Stimulated activated CD8-positive, alpha-beta memory T cell treated with anti-CD3 and anti-CD28 coated beads, Interleukin-12 subunit alpha, Interleukin-12 subunit beta, amount 100 ng/mL, for 24 hours (primary cell): ENCODE results near the gene IPPK.

Experiments
- DNase-seq: peaks from one replicate; pipeline ENCODE4 v3.0.0-alpha.2; 2020; ENCODE audit errors: extremely low read depth

IPPK gene

DNA sequence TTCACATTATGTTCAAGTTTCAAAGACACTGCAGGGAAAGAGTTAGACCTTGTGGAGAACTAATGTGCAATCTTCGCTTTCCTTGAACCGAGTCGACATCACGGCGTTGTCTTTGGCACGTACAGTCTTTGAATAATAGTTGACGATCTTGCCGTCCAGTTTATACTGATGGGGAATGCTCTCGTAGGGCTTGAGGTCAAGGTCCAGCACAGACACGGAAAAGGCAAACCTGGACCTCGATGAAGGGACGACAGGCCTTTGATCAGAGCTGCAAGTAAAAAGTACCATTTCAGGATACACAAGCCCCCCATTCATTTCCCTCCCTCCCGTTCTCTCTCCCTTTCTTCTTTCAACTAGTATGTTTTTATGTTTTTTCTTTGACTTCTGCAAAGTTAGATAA lies 54.1 kb downstream of the IPPK start:
- no peak for DNase-seq

DNA sequence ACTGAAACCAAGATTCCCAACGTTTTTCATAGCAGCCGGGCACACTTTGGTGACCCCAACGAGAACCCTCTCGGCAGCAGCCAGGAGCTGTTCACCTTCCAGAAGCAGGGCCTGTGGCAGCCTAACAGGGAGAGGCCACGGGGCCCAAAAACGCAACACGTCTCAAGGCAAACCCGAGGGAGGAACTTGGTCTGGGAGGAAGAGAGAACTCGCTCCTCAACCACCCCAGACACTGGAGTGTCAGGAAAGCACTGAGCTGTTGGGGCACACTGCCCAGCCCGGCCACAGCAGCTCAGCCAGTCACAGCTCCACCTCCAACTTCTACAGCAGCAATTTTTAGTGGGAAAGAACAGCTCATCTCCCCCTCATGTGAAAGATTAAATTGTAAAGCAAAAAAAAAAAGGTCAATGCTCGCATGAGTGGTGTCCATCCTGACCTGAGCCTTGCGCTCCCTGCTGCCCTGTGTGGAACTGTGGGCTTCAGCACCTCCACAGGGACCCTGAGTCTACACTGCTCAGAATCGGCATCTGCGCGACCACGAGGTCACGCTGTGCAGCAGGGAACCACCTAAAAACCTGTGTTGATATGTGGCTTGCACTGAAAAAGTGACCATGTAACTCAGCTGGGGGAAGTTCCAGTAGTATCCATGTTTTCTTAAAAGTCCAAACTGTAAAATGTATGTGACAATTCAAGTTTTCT lies 55.0 kb downstream of the IPPK start:
- no peak for DNase-seq

DNA sequence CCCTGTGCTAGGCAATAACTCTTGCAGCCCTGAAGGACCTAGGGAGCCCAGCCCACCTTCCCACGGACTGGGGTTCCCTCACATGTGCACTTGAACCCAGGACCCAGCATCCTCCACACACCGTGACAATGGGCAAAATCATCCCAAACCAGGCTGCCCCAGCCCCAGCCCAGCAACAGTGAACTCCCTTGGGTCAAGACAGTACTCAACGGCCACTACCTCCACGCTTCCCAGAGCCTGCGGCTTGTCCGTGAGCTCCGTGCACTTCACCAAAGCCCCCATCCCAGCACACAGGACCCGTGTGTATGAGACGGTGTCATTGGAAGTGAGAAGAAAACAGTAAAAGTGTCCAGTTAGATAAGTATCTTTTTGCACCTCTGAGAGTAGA lies 55.8 kb downstream of the IPPK start:
- no peak for DNase-seq

DNA sequence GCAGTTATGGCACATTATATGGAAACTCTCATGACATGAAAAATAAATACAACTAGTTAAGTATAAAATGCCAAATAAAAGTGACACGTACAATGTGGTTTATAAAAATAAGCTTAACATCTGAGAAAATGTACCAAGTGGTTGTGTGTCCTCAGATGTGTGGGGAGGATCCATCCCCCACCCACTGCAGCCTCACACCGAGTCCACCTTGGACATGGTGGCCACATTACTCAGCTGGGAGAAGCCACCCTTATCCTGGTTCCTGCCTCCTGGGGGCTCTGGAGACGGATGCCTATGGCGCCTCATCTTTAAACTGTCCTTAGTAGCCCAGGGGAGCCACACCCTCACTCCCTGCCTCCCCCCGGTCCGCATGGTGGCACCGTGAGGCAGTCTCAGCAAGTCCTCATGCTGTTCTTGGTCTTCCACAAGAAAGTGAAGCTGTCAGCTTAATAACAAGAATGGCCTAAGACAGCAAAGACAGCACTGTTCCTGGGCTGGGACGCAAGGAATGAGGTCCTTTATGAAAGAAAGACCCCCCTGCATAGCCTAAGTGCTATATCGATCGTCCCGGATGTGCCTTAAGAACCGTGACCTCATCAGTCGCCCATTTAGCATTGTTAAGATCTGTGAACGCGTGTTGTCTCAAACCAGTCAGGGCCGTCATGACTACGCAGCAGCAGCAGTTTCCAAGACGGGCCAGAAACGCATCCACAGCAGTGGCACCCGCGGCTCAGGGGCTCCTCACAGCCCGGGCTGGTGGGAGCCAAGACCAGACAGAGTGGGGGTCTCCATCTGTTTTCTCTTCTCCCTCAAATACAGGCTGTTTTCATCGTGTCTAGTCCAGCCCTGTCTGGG lies 56.4 kb downstream of the IPPK start:
- no peak for DNase-seq

DNA sequence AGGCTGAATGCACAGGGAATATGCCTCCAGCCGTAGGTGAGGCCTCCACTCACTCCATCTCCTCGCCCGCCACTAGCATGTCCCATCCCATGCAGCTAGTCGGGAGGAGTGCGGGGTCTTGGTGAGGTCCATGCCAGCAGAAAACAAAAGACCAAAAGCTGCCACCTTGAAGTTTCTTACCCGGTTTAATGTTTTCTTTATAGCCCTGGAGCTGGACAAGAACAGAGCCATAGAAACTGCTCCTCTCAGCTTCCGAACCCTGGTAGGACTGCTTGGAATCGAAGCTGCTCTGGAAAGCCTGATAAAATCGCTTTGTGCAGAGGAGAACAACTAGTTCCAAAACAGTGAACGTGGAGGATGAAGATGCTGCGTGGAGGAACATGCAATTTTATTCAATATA lies 57.1 kb downstream of the IPPK start:
- no peak for DNase-seq

DNA sequence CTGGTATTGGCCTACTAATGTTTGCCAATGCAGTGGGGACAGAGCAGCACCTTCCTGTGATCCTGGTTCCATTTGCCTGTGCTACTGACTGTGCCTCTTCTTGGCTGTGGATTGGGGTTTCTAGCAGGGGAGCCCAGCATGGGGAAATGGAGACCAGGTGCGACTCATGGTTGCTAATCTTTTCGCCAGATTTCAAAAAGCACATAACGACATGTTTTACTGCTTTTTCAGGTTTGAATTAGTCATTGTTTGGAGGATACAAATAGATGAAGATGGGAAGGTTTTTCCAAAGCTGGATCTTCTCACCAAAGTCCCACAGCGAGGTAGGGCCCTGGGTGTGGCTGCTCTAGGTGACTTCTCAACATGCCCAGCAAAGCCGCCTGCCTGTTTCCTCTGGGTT lies 57.6 kb downstream of the IPPK start:
- DNase-seq = no peak

DNA sequence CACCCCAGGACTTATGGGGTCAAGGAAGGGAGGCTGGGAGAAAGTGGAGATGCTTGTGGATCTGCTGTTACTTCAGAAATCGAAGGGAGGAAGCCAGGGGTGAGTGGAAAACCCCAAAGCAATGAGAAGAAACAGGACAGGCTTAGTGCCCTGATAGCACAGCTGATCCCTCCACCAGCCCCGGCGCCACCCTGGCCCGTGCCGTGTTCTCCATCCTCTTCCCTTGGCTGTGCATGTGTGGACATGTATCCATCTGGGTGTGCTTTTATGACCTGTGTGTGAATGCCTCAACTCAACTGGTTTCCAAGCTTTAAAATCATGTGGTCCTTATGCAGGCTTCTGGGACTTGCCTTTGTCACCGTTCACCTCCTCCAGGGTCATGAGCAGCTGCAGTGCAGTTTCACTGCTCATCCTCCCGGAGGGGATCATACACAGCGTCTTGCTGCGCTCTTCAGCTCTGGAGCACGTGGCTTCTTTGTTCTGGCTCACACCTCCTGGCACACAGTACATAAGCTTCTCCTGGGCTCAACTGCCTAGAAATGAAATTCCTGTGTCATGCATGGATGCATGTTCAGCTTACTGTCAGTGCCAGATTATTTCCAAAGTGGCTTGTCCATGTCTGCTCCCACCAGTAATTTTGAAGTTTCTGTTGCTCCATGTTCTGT lies 58.2 kb downstream of the IPPK start:
- DNase-seq = no peak

DNA sequence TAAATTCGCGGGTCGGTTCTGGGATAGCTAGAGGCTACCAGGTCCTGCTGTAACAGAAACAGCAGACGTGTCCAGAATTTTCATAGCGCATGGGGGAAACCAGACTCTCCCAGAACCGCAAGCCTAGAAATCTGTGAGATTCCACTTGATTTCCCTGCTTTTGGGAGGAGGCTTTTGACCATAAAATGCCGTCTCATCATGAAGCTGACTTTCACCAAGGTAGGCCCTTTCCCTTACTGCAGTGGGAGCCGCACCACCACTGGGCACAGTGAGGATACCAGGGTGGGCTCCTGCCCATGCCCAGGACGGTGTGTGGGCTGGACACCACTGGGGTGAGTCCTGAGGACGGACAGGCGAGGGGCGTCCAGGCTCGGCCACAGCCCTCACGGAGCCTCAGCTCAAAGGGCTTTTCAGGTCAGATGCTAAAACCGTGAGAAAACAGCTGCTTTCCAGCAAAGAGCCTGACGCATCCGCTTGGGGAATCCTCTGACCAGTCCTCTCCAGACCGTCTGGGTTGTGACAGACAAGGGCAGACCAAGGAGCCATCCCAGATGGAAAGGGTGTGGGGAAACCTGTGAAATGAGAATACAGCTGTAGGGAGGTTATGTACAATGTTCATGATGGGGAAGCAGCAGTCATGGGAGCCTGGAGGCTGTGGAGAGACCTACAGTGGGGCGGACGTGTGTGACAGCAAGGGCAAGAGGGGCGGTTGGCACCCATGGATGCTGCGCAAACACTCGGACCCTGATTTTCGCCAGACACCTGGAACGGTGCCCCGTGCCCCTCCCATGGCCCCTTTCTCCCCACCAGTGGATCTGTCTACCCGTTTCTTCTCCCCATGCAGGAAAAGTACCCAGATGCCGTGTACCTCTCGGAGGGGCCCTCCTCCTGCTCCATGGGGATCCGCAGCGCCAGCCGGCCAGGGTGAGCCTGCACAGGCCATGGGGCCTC lies 59.2 kb downstream of the IPPK start:
- no peak for DNase-seq

DNA sequence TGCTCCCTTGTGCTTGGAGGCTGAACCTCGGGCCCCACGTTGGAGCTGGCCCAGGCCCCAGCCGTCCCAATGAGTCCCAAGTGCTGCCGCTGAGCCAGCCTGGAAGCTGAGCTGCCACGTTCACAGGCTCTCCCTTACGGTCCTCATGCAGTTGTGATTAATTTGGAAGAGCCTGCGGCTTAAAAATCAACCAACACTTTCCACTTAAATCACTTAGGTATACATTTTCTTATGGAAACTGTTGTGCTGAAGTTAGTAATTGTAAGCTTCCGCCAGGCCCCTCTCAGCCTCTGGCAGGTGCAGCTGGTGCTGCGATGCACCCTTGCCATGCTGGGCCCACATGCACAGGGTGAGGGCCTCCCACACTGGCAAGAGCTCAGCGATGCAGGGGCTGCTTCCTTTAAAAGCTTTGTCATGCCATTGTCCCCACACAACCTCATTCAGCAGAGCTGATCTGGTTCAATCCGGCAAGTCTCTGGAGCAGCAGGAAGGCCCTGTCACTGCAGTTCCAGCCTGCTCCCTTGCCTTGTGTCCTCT lies 61.0 kb downstream of the IPPK start:
- DNase-seq = no peak

DNA sequence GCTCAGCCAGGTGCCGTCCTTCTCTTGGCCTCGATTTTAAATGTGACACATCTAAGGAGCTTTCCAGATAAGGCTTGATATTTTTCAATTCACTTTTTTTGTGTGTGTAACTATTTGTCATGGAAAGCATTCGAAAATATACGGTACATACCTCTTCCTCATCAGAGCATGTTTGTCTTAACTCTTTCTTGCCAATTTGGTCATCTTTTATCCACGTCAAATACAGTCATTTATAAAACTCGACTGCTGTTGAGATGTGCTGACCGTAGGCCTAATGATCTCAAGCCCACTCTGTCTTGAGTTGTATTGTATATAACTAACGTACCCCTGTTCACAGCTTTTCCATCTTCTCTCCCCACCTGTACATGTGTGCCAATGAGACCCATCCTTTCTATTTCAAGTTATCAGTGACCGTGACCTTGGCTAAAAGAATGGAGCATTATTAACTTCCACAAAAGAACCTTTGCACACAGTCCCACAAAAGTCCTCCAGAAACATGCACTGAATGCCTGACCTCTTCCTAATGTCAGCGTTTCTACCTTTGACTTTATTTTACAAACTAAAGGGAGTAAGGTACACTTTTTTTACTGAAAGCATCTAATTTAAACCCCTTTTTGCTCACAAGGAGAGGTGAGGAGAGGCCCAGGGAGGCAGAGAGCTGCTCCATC lies 61.6 kb downstream of the IPPK start:
- no peak for DNase-seq

DNA sequence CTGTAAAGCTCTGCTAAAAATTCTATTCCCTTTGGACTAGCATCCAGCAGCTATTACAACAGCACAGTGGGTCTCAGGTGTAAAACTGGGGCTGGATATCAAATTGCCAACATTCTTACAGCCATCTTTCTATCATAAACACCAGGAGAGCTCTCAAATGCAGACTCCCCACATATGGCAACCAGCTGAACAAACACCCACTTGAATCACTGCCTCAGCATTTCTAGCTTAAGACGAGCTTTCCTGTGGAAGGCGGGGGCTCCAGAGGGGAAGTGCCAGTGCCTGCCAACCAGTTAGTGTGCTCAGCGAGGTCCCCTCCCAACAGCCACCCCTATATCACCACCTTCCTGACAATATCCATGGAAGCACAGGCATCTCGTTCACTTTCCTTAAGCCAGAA lies 62.2 kb downstream of the IPPK start:
- no peak for DNase-seq

DNA sequence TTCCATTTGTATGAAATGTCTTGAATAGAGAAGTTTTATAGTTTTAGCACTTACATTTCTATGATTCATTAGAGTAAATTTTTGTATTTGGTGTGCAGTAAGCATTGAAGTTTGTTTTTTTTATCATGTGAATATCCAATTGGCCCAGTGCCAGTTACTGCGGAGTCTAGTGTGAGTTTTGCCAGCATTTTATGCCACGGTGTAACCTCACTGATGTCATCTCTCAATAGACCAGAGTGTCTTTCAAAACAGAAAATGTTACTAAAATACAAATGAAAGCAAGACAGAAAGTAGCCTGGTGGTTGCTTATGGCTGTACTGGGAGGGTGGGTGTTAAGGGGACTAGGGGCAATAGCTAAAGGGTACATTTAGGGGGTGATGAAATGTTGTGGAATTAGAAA lies 62.8 kb downstream of the IPPK start:
- no peak for DNase-seq

DNA sequence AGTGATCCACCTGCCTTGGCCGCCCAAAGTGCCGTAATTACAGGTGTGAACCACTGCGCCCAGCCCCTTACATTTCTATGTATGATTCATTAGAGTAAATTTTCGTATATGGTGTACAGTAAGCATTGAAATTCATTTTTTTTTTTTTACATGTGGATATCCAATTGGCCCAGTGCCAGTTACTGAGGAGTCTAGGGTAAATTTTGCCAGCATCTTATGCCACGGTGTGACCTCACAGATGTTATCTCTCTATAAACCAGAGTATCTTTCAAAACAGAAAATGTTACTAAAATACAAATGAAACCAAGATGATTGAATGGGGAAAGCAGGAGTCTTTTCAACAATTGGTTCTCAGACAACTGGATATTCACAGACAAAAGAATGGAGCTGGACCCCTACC lies 64.7 kb downstream of the IPPK start:
- no peak for DNase-seq

DNA sequence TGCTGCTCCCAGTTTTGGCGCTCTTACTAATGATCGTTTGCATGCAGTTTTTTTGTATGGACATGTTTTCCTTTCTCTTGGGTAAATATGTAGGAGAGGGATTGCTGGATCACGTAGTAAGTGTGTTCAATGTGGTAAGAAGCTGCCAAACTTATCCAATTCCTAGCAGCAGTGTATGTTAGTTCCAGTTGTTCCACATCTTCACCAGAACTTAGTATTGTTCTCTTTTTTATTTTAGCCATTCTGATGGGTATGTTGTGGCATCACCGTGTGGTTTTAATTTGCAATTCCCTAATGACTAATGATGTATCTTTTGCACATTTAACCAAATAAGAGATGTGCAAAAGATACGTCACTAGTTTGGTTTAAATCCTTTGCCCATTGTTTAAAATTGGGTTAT lies 65.9 kb downstream of the IPPK start:
- no peak for DNase-seq

DNA sequence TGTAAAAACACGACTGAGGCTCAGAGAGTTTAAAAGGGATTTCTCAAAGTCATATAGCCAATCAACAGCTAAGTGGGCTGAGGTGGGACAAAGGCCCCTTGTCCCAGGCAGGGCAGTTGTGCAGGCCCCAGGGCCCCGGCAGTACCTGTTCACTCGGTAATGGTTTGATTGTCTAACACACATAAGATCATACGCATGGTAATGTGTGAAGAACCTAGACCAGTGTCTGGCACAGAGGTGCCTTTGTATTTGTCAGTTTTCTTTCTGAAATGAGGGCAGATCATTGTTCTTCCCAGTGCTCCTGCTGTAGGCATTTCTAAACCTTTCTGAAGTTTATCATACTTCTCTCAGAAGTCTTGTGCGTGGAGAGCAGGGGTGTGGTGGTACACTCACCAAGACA lies 66.8 kb downstream of the IPPK start:
- DNase-seq = no peak

DNA sequence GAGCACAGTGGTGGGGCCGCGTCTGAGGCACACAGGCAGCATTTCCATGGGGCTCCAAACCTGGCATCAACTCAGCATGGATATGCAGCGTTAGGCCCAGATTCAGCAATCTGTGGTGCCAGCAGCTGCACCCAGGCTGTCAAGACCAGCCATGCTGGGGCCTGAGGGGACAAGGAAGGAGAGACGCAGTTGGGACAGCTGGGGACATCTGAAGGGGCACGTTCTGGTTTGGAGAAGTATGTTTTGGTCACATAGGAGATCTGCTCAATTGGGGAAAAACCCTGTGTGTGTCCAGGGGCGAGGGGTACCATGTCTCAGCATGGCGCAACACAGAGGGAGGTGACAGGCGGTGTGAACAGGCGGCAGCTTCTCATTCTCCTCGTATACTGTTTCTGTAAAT lies 67.5 kb downstream of the IPPK start:
- no peak for DNase-seq

DNA sequence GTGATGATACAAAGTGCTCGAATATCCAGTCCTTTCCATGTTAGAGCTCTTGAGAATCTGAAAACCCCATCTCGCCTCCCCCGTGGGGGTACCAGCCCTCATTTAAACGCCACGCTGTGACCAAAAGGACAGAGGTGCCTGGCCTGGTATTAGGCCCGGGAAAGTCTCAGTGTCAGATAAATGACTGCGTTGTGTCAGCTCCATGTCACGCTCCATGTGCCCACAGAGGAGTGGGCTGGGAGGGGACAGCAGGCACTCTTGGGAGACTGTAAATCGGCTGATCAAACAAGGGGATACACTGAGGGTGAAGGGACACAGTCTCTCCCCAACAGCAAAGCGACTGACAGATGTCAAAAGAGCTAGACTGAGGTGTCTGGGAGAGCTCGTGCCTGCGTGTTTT lies 68.5 kb downstream of the IPPK start:
- no peak for DNase-seq

DNA sequence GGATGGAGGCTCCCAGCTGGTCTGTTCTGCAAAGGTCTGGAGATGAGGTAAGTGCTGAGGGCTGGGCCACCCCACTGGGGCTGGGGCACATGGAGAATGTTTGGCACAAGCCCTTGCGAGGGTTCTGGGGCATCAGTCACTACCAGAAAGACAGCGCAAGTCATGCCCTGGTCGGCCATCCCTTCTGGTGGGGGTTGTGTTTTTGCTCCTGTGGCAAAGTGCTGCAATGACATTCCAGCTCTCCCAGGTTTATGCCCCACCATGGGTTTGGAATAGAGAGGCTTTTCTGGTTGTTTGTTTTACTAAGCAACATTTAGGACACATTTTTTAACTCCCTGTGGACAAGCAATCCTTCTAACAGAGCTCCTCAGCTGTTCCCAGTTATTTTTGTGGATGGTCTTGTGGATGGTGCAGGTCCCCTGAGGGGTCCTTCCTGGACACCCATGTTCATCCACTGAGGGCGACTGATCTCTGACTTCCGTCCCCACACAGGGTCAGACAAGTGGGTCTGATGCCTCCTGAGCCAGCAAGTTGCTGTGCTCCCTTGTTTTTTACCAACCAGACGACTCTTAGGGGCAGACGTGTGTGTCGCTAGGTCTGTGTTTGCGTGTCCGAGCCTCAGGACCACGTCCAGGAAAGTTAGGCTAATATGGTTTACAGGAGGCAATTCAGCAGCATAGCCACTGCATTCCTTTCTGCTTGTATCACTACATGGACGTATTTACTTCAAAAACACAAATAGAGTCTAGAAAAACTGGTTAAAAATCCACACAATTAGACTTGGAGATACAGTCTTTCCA lies 69.3 kb downstream of the IPPK start:
- no peak for DNase-seq

DNA sequence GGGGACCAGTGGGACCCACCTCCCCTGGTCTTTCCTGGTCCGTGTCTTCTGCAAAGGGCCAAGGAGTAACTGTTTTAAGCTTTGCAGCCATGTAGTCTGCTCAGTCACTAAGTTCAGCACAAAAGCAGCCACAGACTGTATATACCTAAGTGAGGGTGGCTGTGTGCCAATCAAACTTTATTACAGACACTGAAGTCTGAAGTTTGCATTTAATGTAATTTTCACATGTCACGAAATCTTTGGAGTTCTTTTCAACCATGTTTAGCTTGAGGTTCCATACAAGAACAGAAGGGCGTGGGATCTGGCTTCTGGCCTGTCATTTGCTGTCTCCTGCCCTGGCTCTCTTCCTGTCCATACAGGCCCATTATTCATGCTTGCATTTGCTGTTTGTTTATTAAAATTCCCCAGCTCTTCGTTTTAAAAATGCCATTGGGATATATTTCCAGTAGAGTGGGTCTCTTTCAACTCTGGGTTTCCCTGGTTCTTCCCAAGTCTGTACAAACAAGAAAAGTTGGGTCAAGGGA lies 69.9 kb downstream of the IPPK start:
- DNase-seq = no peak

DNA sequence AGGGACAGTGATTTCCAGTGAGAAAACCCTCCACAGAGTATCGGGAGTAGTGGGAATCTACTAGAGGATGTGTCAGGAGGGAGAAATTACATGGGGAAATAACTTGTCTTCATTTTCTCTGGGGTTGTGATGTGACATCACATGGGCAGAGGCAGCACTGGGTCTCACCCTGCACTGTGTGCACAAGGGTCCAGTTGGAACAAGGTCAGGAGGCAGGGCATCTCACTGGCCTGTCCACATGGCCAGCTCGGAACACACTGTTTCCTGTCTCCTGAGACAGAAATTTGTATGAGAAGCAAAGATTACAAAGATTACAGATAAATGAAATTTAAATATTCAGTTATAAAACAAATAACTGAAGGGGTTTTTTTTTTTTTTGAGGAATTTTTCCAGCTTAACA lies 71.5 kb downstream of the IPPK start:
- DNase-seq = no peak
